Endothelial cell (in vitro differentiated cells): Measurements from ENCODE around the gene NOS3. TPM values are rescaled to one million over a fixed set of nuclear protein-coding genes. Genes with fewer than 3 reads are reported as not detected.

Source experiments
- DNase-seq: peaks from one replicate; pipeline ENCODE4 v3.0.0; 2021; ENCODE audit warnings: low spot score
- H3K27ac Mint-ChIP-seq: one replicate; pipeline ENCODE4 v1.8.0; 2021; ENCODE audit warnings: mixed read lengths, inconsistent platforms; ENCODE audit not compliant: unreplicated experiment
- H3K27me3 Mint-ChIP-seq: one replicate; pipeline ENCODE4 v1.8.0; 2021; ENCODE audit warnings: mild to moderate bottlenecking, moderate library complexity, mixed read lengths, inconsistent platforms; ENCODE audit not compliant: unreplicated experiment
- H3K36me3 Mint-ChIP-seq: one replicate; pipeline ENCODE4 v1.8.0; 2021; ENCODE audit warnings: mild to moderate bottlenecking, low read depth, mixed read lengths, inconsistent platforms; ENCODE audit not compliant: unreplicated experiment
- H3K4me1 Mint-ChIP-seq: one replicate; pipeline ENCODE4 v1.8.0; 2021; ENCODE audit warnings: mild to moderate bottlenecking, mixed read lengths, inconsistent platforms; ENCODE audit not compliant: unreplicated experiment
- H3K4me3 Mint-ChIP-seq: one replicate; pipeline ENCODE4 v1.8.0; 2021; ENCODE audit warnings: mild to moderate bottlenecking, mixed read lengths, inconsistent platforms; ENCODE audit not compliant: unreplicated experiment
- H3K9me3 Mint-ChIP-seq: one replicate; pipeline ENCODE4 v1.8.0; 2021; ENCODE audit warnings: mixed read lengths, inconsistent platforms; ENCODE audit not compliant: unreplicated experiment
- CTCF ChIP-seq: fragments of 200-600 bp; sonication (generic); IDR thresholded peaks from one replicate; pipeline ENCODE4 v1.5.0; 2021; ENCODE audit warnings: antibody characterized with exemption; ENCODE audit not compliant: unreplicated experiment
- total RNA-seq: library from RNA; stranded (reverse); fragmentation: NEBNext Ultra II Directional; extraction: Animal tissue kit (Norgen Biotek cat#: 25700); gene quantifications from one replicate; pipeline ENCODE4 v1.2.1, GENCODE V29; 2021; ENCODE audit not compliant: unreplicated experiment

The NOS3 gene
- total RNA-seq, 1 donor from 2014 or later, result 102 TPM

- Mint-ChIP-seq H3K27ac (no peak overlapping the region), H3K9me3 (peaks cover 7% of the 10 kb centered on the region), H3K4me3 (peak overlapping the region; percentile 47), H3K36me3 (peaks cover 33% of the 10 kb centered on the region), H3K27me3 (peaks cover 12% of the 10 kb centered on the region), H3K4me1 (peaks cover 14% of the 10 kb centered on the region)
- no peak for TF ChIP-seq CTCF
- DNase-seq, result no peak
Measured at GRCh38 chr7:150994838-150995510, 4.2 kb downstream of the NOS3 start.

GRCh38 chr7:150996376-150997074 lies 5.7 kb downstream of the NOS3 start:
- Mint-ChIP-seq H3K9me3 (no peaks in the 10 kb centered on the region), H3K27me3 (peaks cover 12% of the 10 kb centered on the region), H3K36me3 (peaks cover 30% of the 10 kb centered on the region), H3K4me3 (no peak overlapping the region), H3K27ac (no peak overlapping the region), H3K4me1 (peaks cover 14% of the 10 kb centered on the region)
- TF ChIP-seq CTCF, result no peak
- DNase-seq, result no peak

- Mint-ChIP-seq H3K9me3 (no peaks in the 10 kb centered on the region), H3K4me3 (no peak overlapping the region), H3K27me3 (peaks cover 12% of the 10 kb centered on the region), H3K4me1 (peaks cover 14% of the 10 kb centered on the region), H3K36me3 (peaks cover 33% of the 10 kb centered on the region), H3K27ac (no peak overlapping the region)
- no peak for TF ChIP-seq CTCF
- no peak for DNase-seq
Measured at GRCh38 chr7:150997075-150997511, 6.3 kb downstream of the NOS3 start.

GRCh38 chr7:150997817-150998216 lies 7.0 kb downstream of the NOS3 start:
- no peak for TF ChIP-seq CTCF
- no peaks in the 10 kb centered on the region for H3K9me3 Mint-ChIP-seq
- peaks cover 11% of the 10 kb centered on the region for H3K27me3 Mint-ChIP-seq
- H3K4me3 Mint-ChIP-seq, result peak overlapping the region; percentile 65
- H3K36me3 Mint-ChIP-seq, result peaks cover 39% of the 10 kb centered on the region
- no peak for DNase-seq
- H3K27ac Mint-ChIP-seq, result no peak overlapping the region
- H3K4me1 Mint-ChIP-seq, result peaks cover 11% of the 10 kb centered on the region

GRCh38 chr7:150998341-150998740 lies 7.5 kb downstream of the NOS3 start:
- Mint-ChIP-seq H3K4me3 (no peak overlapping the region), H3K4me1 (peaks cover 9% of the 10 kb centered on the region), H3K36me3 (peaks cover 41% of the 10 kb centered on the region), H3K27ac (no peak overlapping the region), H3K9me3 (no peaks in the 10 kb centered on the region), H3K27me3 (peaks cover 11% of the 10 kb centered on the region)
- DNase-seq, result no peak
- TF ChIP-seq CTCF, result no peak
